Measurements from ENCODE around the gene E2F3. TPM values are rescaled to one million over a fixed set of nuclear protein-coding genes. Genes with fewer than 3 reads are reported as not detected.

E2F3 gene
- total RNA-seq, 1 experiment from 2014 or later, result 27.1 TPM

GRCh38 chr6:20439558-20439957 lies 37.9 kb downstream of the E2F3 start (continued):
- no peak for TF ChIP-seq SP1 (IDR thresholded peaks at IDR 0.05; ENCODE audit: low read depth)
- TF ChIP-seq TCF7L2 (IDR thresholded peaks at IDR 0.05; ENCODE audit: borderline replicate concordance, extremely low read depth, insufficient read depth, insufficient read length), result no peak
- no peak for TF ChIP-seq ZBTB33 (IDR thresholded peaks at IDR 0.05; ENCODE audit: extremely low read depth, insufficient replicate concordance, low read length)
- no peak for TF ChIP-seq CBX3 (IDR thresholded peaks at IDR 0.05; ENCODE audit: low read depth)
- TF ChIP-seq ZFX (IDR thresholded peaks at IDR 0.05), result no peak
- no peak for TF ChIP-seq CTCF (IDR thresholded peaks at IDR 0.05 in 2 of 3, conservative IDR thresholded peaks at IDR 0.05 in 1 of 3; ENCODE audit: borderline replicate concordance in 1 of 3, insufficient read depth in 1 of 3, low read depth in 2 of 3, low read length in 2 of 3)
- no peak for TF ChIP-seq EZH2 (IDR thresholded peaks at IDR 0.05)
- TF ChIP-seq FOSL1 (IDR thresholded peaks at IDR 0.05; ENCODE audit: low read depth), result no peak

GRCh38 chr6:20440296-20440695 lies 38.6 kb downstream of the E2F3 start:
- Histone ChIP-seq H3K4me2 (ENCODE audit: low read length) (no peak overlapping the region), H3K27me3 (ENCODE audit: insufficient read depth, low read length) (no peaks in the 10 kb centered on the region), H3K9me3 (ENCODE audit: control insufficient read depth in 1 of 2, insufficient read depth in 1 of 2, low read depth in 1 of 2, low read length in 2 of 2) (no peaks in the 10 kb centered on the region), H3K9ac (ENCODE audit: low read length) (no peak overlapping the region), H4K20me1 (ENCODE audit: insufficient read depth) (peaks cover 5% of the 10 kb centered on the region; the same call in 1 of the 2 replicates), H3K9me2 (ENCODE audit: insufficient read depth) (no peaks in the 10 kb centered on the region), H3K27ac (ENCODE audit: low read depth, low read length) (no peak overlapping the region), H3K4me3 (replicated peaks in 1 of 2; ENCODE audit: low read depth in 1 of 2, low read length in 2 of 2) (no peak overlapping the region), H3K36me3 (ENCODE audit: control insufficient read depth in 1 of 2, insufficient read depth in 2 of 2, low read length in 2 of 2) (no peaks in the 10 kb centered on the region; a peak in 1 of 4 replicates), H2AFZ (ENCODE audit: low read depth, low read length, poor library complexity, severe bottlenecking) (no peak overlapping the region), H3K4me1 (ENCODE audit: control insufficient read depth in 1 of 2, insufficient read depth in 2 of 2, low read length in 2 of 2) (no peaks in the 10 kb centered on the region), H3K79me2 (ENCODE audit: insufficient read depth, low read length) (peaks cover 90% of the 10 kb centered on the region)
- ChIA-PET CTCF (no interaction called here), POLR2A (no interaction called here), RAD21 (ENCODE audit: low non-redundant PET in 1 of 2, low total read pairs in 2 of 2, uncharacterized antibody in 2 of 2, unreplicated experiment in 2 of 2) (no interaction called here)
- ATAC-seq (no peak), DNase-seq (ENCODE audit: low read depth, low spot score) (no peak)
- no TSS peak for BruUV-seq (replicated peaks)
- intact Hi-C loops (cut with micrococcal nuclease), result no loop called here
- TF ChIP-seq EZH2phosphoT487 (IDR thresholded peaks at IDR 0.05; ENCODE audit: borderline replicate concordance) (no peak), CTCF (IDR thresholded peaks at IDR 0.05 in 2 of 3, conservative IDR thresholded peaks at IDR 0.05 in 1 of 3; ENCODE audit: borderline replicate concordance in 1 of 3, insufficient read depth in 1 of 3, low read depth in 2 of 3, low read length in 2 of 3) (no peak), SP1 (IDR thresholded peaks at IDR 0.05; ENCODE audit: low read depth) (no peak), RAD21 (IDR thresholded peaks at IDR 0.05; ENCODE audit: low read depth) (no peak), REST (IDR thresholded peaks at IDR 0.05; ENCODE audit: low read depth) (no peak), CEBPB (IDR thresholded peaks at IDR 0.05; ENCODE audit: low read depth) (no peak), EZH2 (IDR thresholded peaks at IDR 0.05) (no peak), CBX3 (IDR thresholded peaks at IDR 0.05; ENCODE audit: low read depth) (no peak)
